Smooth muscle cell (in vitro differentiated cells): ENCODE results near the gene TNFRSF9. TPM values are rescaled to one million over a fixed set of nuclear protein-coding genes. Genes with fewer than 3 reads are reported as not detected.

ENCODE experiments used
- DNase-seq: peaks from one replicate; lab custom pipeline; 2025; ENCODE audit not compliant: unreplicated experiment; lab: John Stamatoyannopoulos, UW
- H2AFZ ChIP-seq: fragments of 200-600 bp; sonication (generic); 2 replicates; pipeline ENCODE4 v1.6.0; 2016; ENCODE audit warnings: antibody characterized with exemption, low read depth, mild to moderate bottlenecking
- H3F3A ChIP-seq: fragments of 200-600 bp; sonication (generic); 2 replicates; pipeline ENCODE4 v1.6.0; 2017; ENCODE audit warnings: antibody characterized with exemption, low read depth
- H3K27ac ChIP-seq: fragments of 200-600 bp; sonication (generic); 2 replicates; pipeline ENCODE4 v1.5.1; 2016; ENCODE audit warnings: low read depth, mild to moderate bottlenecking
- H3K27me3 ChIP-seq: fragments of 200-600 bp; sonication (generic); 2 replicates; pipeline ENCODE4 v1.6.1; 2016; ENCODE audit warnings: low read depth, mild to moderate bottlenecking
- H3K36me3 ChIP-seq: fragments of 200-600 bp; sonication (generic); 2 replicates; pipeline ENCODE4 v1.5.1; 2016; ENCODE audit warnings: low read depth
- H3K4me1 ChIP-seq: fragments of 200-600 bp; sonication (generic); 2 replicates; pipeline ENCODE4 v1.5.1; 2016; ENCODE audit warnings: low read depth
- H3K4me2 ChIP-seq: fragments of 200-600 bp; sonication (generic); 2 replicates; pipeline ENCODE4 v1.6.0; 2016; ENCODE audit warnings: mild to moderate bottlenecking
- H3K4me3 ChIP-seq: fragments of 200-600 bp; sonication (generic); 2 replicates; pipeline ENCODE4 v1.5.1; 2016; ENCODE audit warnings: mild to moderate bottlenecking
- H3K79me2 ChIP-seq: fragments of 200-600 bp; sonication (generic); 2 replicates; pipeline ENCODE4 v1.6.0; 2016; ENCODE audit warnings: low read depth, mild to moderate bottlenecking
- H3K9ac ChIP-seq: fragments of 200-600 bp; sonication (generic); 2 replicates; pipeline ENCODE4 v1.6.0; 2016; ENCODE audit warnings: low read depth
- H3K9me3 ChIP-seq: fragments of 200-600 bp; sonication (generic); replicated peaks from 2 replicates; pipeline ENCODE4 v1.5.1; 2016; ENCODE audit warnings: low read depth
- H4K20me1 ChIP-seq: fragments of 200-600 bp; sonication (generic); 2 replicates; pipeline ENCODE4 v1.6.0; 2016; ENCODE audit warnings: low read depth
- CTCF ChIP-seq: fragments of 200-600 bp; sonication (generic); IDR thresholded peaks from 2 replicates; pipeline ENCODE4 v1.5.1; 2017; ENCODE audit warnings: borderline replicate concordance, mild to moderate bottlenecking, antibody characterized with exemption; ENCODE audit not compliant: insufficient read depth, poor library complexity, severe bottlenecking
- WGBS: methylation state at CpG from one replicate; pipeline ENCODE4 v1.1.7; 2016; ENCODE audit warnings: low lambda C conversion rate; 5-methylcytosine and 5-hydroxymethylcytosine counted together
- polyA plus RNA-seq: library from polyadenylated mRNA; unstranded; fragments of >200 nt; fragmentation: Nextera tagmentation; extraction: Ambion mirVana; gene quantifications from 2 replicates; pipeline ENCODE4 v1.2.1, GENCODE V29; 2016
- total RNA-seq: library from RNA; depleted of rRNA; stranded (reverse); fragments of >200 nt; gene quantifications from 2 replicates; pipeline ENCODE4 v1.2.3, GENCODE V29; 2014

TNFRSF9 gene
- total and polyA plus RNA-seq, 2 experiments from 2014 or later, result 0.09 to 0.45 TPM

GRCh38 chr1:7878027-7878426 is 62.6 kb downstream of the TNFRSF9 start:
- Histone ChIP-seq H2AFZ (no peak overlapping the region), H3K79me2 (no peaks in the 10 kb centered on the region), H3K9me3 (no peaks in the 10 kb centered on the region), H3K9ac (no peak overlapping the region), H3F3A (no peaks in the 10 kb centered on the region), H3K36me3 (no peaks in the 10 kb centered on the region), H3K4me3 (no peak overlapping the region), H4K20me1 (no peaks in the 10 kb centered on the region), H3K27ac (no peak overlapping the region), H3K4me1 (no peaks in the 10 kb centered on the region), H3K27me3 (no peaks in the 10 kb centered on the region), H3K4me2 (no peak overlapping the region)
- TF ChIP-seq CTCF, result no peak
- DNase-seq, result no peak
- 61% methylated on average over 1 of the region's 1 CpG for WGBS

DNA sequence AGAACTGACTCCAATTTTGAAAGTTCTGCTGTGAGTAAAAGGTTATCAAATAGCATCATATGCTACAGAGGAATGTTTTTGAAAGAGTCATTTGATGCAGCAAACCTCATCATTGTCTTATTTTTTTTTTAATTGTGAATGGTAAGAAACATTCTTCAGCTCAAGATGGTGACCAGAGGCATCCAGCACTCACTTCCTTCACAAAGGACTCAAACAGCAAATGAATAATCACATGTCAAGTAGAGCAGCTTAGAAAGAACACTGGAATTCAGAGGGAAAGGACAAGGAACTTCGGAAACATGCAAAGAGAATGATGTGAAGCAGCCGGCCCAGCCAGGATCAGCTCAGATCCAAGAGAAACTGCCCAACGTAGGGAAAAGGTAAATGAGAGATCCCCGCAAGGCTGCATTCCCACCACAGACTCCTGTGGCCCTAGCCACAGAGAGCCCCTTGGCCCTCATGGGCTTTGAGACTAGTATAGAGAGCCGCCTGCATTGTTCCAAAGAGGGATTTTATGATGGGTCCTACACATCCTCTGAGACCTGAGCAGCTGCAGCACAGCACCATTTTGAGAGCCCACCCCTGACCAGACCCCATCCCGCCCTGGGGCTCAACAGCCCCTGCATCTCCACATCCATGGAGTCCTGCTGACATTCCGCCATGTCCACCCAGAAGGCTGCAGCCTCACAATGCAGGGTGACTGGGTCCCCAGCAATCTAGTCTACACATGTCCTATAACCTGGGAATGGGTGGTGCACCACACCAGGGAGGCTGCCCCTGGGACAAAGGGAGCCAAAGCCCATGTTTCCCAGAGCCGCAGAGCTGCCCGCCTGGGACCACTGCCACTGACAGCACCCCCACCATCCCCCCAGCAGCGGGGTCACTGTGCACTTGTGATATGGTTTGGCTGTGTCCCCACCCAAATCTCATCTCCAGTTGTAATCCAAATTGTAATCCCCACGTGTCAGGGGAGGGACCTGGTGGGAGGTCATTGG is 66.5 kb downstream of the TNFRSF9 start:
- no peak overlapping the region for H2AFZ ChIP-seq
- no peak overlapping the region for H3K9ac ChIP-seq
- no peak overlapping the region for H3K4me2 ChIP-seq
- H3F3A ChIP-seq, result no peaks in the 10 kb centered on the region
- H3K79me2 ChIP-seq, result no peaks in the 10 kb centered on the region
- 93% methylated on average over 11 of the region's 11 CpGs for WGBS
- no peak overlapping the region for H3K4me3 ChIP-seq
- no peaks in the 10 kb centered on the region for H3K36me3 ChIP-seq
- H3K27me3 ChIP-seq, result no peaks in the 10 kb centered on the region
- no peaks in the 10 kb centered on the region for H4K20me1 ChIP-seq
- no peaks in the 10 kb centered on the region for H3K9me3 ChIP-seq
- no peaks in the 10 kb centered on the region for H3K4me1 ChIP-seq
- no peak for TF ChIP-seq CTCF
- DNase-seq, result no peak
- H3K27ac ChIP-seq, result no peak overlapping the region

DNA sequence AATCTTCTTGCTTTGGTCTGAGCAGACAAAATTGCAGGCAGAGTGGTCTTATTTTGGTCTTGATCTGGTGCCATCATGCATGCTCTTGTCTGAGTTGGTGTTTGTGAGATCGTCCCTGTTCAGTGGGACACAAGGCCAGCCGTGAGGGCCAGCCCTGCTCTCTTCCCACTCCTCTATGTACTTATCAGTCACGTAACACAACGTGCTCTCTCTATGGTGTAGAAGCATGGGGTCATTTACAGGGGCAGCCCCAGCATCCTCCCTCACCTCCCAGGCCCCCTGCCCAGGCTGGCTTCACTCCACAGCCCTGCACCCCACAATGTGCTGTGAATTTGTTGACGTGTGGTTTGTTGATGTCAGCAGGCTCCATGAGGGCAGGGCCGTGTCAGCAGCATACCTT is 69.5 kb downstream of the TNFRSF9 start:
- no peak overlapping the region for H3K9ac ChIP-seq
- H3K27me3 ChIP-seq, result no peaks in the 10 kb centered on the region
- no peaks in the 10 kb centered on the region for H3F3A ChIP-seq
- H3K4me1 ChIP-seq, result no peaks in the 10 kb centered on the region
- no peak overlapping the region for H3K4me2 ChIP-seq
- H3K27ac ChIP-seq, result no peak overlapping the region
- H3K79me2 ChIP-seq, result no peaks in the 10 kb centered on the region
- no peaks in the 10 kb centered on the region for H3K9me3 ChIP-seq
- H4K20me1 ChIP-seq, result no peaks in the 10 kb centered on the region
- no peak for DNase-seq
- no peak overlapping the region for H3K4me3 ChIP-seq
- H2AFZ ChIP-seq, result no peak overlapping the region
- WGBS, result 87% methylated on average over 6 of the region's 6 CpGs
- no peak for TF ChIP-seq CTCF
- H3K36me3 ChIP-seq, result no peaks in the 10 kb centered on the region
